ENCODE measurements around the gene GLMP.

DNA sequence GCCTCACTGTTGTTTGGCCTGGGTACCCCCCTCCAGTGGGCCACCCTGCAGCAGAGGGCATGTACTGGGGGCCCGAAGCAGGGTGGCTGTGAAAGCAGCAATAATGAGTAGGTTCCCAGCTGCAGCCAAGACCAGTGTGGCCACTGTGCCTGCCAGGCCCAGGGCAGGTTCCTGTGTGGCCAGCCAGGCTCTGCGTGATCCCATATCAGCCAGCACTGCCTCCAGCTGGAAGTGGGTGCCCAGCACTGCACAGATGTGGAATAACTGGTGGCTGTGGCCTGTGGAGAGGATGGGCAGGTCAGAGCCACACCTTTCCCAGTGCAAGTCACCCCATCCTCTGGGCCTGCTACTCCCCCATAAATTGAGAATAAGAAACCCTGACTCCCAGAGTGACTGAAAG is 51.4 kb downstream of the GLMP start:
- TF ChIP-seq, protein P1, sequence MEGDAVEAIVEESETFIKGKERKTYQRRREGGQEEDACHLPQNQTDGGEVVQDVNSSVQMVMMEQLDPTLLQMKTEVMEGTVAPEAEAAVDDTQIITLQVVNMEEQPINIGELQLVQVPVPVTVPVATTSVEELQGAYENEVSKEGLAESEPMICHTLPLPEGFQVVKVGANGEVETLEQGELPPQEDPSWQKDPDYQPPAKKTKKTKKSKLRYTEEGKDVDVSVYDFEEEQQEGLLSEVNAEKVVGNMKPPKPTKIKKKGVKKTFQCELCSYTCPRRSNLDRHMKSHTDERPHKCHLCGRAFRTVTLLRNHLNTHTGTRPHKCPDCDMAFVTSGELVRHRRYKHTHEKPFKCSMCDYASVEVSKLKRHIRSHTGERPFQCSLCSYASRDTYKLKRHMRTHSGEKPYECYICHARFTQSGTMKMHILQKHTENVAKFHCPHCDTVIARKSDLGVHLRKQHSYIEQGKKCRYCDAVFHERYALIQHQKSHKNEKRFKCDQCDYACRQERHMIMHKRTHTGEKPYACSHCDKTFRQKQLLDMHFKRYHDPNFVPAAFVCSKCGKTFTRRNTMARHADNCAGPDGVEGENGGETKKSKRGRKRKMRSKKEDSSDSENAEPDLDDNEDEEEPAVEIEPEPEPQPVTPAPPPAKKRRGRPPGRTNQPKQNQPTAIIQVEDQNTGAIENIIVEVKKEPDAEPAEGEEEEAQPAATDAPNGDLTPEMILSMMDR (IDR thresholded peaks at IDR 0.05) = no peak
- no peak for TF ChIP-seq POLR2A (IDR thresholded peaks at IDR 0.05)
